Measurements from ENCODE around the gene SDCBP2.

SDCBP2 gene

DNA sequence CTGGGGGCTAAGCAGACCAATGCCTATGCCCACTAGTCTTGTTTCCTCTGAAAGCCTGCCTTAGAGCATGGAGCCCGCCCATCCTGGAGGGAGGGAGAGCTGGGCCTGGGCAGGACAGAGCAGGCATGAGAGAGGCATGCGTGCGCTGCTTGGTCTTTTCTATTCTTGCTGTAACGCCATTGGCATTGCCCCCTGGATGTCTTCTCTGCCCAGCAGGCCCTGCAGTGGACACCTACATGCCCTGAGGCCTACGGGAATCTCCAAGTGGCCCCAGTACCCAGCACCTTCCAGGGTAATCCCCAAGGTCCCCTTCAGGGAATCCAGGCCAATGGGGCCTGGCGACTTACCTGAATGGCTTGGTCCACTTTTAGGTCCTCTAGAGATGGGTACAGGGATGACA lies 8.9 kb downstream of the SDCBP2 start:
- in situ Hi-C loops (cut with MboI; ENCODE audit: low pct_unique_long_range_greater_than_20kb, low sequenced_read_pairs): no loop called here
- no peak for DNase-seq

GRCh38 chr20:1319462-1319861 lies 9.5 kb downstream of the SDCBP2 start:
- in situ Hi-C loops (cut with MboI; ENCODE audit: low pct_unique_long_range_greater_than_20kb, low sequenced_read_pairs): no loop called here
- DNase-seq: no peak

- no peak for DNase-seq
- in situ Hi-C loops (cut with MboI; ENCODE audit: low pct_unique_long_range_greater_than_20kb, low sequenced_read_pairs): no loop called here
Measured at GRCh38 chr20:1319051-1319450, 9.9 kb downstream of the SDCBP2 start.

- DNase-seq: no peak
- in situ Hi-C loops (cut with MboI; ENCODE audit: low pct_unique_long_range_greater_than_20kb, low sequenced_read_pairs): no loop called here
Measured at GRCh38 chr20:1317545-1318255, 11.2 kb downstream of the SDCBP2 start.

DNA sequence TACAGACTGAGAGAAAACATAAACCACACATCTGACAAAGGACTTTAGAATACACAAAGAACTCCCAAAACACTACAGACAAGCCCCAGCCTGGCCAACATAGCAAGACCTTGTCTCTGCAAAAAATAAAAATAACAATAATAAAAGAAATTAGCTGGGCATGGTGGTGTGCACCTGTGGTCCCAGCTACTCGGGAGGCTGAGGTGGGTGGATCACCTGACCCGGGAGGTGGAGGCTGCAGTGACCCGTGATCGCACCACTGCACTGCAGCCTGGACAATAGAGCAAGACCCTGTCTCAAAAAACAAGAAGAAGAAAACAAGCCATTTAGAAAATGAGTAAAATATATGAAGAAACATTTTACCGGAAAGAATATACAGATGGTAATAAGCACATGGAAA lies 13.1 kb downstream of the SDCBP2 start:
- in situ Hi-C loops (cut with MboI; ENCODE audit: low pct_unique_long_range_greater_than_20kb, low sequenced_read_pairs): no loop called here
- DNase-seq: no peak

- in situ Hi-C loops (cut with MboI; ENCODE audit: low pct_unique_long_range_greater_than_20kb, low sequenced_read_pairs): no loop called here
- peak; percentile 44 for DNase-seq
Measured at GRCh38 chr20:1313236-1313964, 15.5 kb downstream of the SDCBP2 start.

DNA sequence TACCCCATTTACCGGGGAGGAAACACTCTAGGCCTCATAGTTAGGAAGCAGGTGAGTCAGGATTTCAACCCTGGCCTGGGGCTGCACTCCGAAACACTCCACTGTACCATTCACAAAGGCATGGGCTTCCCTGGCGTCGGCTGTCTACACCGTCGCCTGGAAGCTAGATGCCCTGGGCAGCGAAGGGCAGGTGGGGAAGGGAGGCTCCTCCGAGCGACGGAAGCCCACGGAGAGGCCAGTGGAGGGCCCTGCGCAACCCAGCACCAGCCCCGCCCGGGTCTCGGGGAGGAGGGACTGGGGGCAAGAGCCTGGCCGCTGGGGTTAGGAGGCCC lies 16.1 kb downstream of the SDCBP2 start:
- no peak for DNase-seq
- in situ Hi-C loops (cut with MboI; ENCODE audit: low pct_unique_long_range_greater_than_20kb, low sequenced_read_pairs): no loop called here

- DNase-seq: no peak
- in situ Hi-C loops (cut with MboI; ENCODE audit: low pct_unique_long_range_greater_than_20kb, low sequenced_read_pairs): no loop called here
Measured at GRCh38 chr20:1312308-1312707, 16.6 kb downstream of the SDCBP2 start.

DNA sequence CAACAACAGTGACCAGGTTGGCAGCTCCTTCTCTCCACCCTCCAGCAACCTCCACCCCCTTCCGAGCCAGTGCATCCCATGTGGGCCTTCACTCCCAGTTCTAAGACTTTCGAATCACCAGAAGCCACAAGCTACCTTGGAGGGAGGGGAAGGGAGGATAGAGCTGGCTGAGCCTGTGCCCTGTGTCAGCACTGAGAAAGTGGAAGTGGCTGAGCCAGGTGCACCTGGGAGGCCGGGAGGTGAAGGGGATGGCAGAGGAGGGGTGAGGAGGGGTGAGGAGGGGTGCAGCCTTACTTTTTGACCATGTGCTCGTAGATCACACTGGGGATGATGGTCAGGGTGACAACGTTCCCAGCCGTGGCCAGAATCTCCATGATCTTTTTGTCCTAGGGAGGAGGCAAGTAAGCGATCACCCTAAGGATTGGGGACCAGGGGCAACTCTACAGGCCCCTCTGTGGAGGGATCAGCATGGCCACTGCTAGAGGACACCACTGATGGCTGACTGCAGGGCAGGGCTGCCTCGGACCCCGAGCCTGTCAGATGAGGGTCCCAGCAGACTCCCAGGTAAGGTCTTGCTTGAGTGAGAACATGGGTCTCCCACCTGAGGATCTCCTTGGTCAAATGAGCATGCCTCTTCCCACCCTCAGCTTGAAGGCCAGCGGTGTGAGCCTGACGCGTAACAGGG lies 18.3 kb downstream of the SDCBP2 start:
- in situ Hi-C loops (cut with MboI; ENCODE audit: low pct_unique_long_range_greater_than_20kb, low sequenced_read_pairs): no loop called here

GRCh38 chr20:1310071-1310470 lies 18.9 kb downstream of the SDCBP2 start:
- in situ Hi-C loops (cut with MboI; ENCODE audit: low pct_unique_long_range_greater_than_20kb, low sequenced_read_pairs): no loop called here
- DNase-seq: no peak

More for the DNA sequence above, 18.3 kb downstream of the SDCBP2 start:
- no peak for DNase-seq

GRCh38 chr20:1309439-1309847 lies 19.5 kb downstream of the SDCBP2 start:
- in situ Hi-C loops (cut with MboI; ENCODE audit: low pct_unique_long_range_greater_than_20kb, low sequenced_read_pairs): no loop called here
- no peak for DNase-seq

DNA sequence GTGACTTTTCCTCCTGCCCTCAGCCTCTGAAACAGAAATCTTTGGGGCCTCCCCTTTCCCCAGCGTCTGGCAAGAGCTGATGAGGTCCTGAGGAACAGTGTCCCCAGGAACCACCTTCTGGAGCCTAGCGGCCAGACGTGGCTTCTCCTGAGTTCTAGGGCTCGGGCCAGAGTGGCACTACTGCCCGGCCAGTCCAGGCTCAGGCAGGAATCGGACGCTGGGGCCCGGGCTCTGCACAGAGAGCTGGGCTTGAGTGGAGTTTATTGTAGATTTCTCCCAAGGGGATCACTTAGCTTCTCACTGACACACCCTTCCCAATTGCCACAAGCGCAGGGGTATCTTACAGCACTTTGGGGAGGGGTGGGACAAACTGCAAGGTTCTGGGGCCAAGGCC lies 20.2 kb downstream of the SDCBP2 start:
- DNase-seq: no peak

DNA sequence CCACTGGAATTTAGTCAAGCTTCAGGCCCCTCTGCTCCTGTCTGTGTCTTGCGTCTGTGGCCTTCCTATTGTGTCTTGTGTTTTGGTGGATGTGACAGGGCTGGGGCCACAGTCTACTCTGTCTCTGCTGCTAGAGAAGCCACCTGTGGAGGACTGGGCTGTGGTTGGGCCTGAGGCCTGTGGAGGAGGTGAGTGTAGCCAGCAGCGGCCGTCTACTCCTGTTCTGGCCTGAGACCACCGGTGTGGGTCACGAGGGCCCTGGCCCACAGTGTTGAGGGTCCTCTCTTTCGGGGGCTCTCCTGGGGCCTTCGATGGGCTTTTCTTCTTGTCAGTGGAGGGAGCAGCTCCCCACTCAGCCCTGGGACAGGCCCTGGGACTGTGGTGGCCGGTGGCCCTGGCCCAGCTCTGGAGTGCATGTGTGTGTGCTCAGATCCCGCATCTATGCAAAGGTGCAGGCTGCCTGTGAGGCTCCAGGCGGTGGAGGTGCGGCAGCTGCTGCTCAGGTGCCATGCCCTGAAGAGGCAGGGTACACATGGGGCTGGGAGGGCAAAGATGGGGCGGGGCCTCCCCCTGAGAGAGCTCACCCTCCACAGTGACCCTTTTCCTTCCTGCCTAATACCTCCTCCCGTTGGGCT lies 20.8 kb downstream of the SDCBP2 start:
- no peak for DNase-seq
- in situ Hi-C loops (cut with MboI; ENCODE audit: low pct_unique_long_range_greater_than_20kb, low sequenced_read_pairs): no loop called here

More for the DNA sequence above, 20.2 kb downstream of the SDCBP2 start:
- in situ Hi-C loops (cut with MboI; ENCODE audit: low pct_unique_long_range_greater_than_20kb, low sequenced_read_pairs): no loop called here

GRCh38 chr20:1307571-1307971 lies 21.4 kb downstream of the SDCBP2 start:
- in situ Hi-C loops (cut with MboI; ENCODE audit: low pct_unique_long_range_greater_than_20kb, low sequenced_read_pairs): no loop called here

DNA sequence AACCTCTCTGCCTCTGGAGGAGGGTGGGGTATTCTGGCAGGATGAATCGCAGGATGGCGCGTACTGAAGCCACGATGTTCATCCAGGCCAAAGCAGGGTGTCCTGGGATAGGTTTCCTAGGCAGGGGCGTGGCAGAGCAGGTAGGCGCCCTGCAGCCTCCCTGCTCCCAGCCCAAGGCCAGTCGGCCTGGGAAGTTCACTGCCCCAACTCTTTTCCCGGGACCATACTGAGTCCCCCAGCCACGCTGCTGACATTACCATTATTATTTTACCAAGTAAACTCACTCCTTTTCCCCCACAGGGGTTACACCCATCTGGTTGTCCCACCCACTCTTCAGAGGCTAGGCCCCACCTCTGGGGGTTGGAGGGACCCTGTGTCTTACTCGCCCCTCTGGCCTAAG lies 21.8 kb downstream of the SDCBP2 start:
- in situ Hi-C loops (cut with MboI; ENCODE audit: low pct_unique_long_range_greater_than_20kb, low sequenced_read_pairs): no loop called here
- no peak for DNase-seq

More at GRCh38 chr20:1307571-1307971, 21.4 kb downstream of the SDCBP2 start:
- DNase-seq: no peak

- in situ Hi-C loops (cut with MboI; ENCODE audit: low pct_unique_long_range_greater_than_20kb, low sequenced_read_pairs): no loop called here
Measured at GRCh38 chr20:1306316-1307135, 22.4 kb downstream of the SDCBP2 start.

GRCh38 chr20:1305712-1306111 lies 23.2 kb downstream of the SDCBP2 start:
- in situ Hi-C loops (cut with MboI; ENCODE audit: low pct_unique_long_range_greater_than_20kb, low sequenced_read_pairs): no loop called here
- no peak for DNase-seq

More at GRCh38 chr20:1306316-1307135, 22.4 kb downstream of the SDCBP2 start:
- no peak for DNase-seq

- in situ Hi-C loops (cut with MboI; ENCODE audit: low pct_unique_long_range_greater_than_20kb, low sequenced_read_pairs): no loop called here
- DNase-seq: no peak
Measured at GRCh38 chr20:1304710-1305515, 24.0 kb downstream of the SDCBP2 start.

Data from KBM-7 (cell line).